HCT116 (cell line): Measurements from ENCODE around the gene TMEM40. TPM values are rescaled to one million over a fixed set of nuclear protein-coding genes. Genes with fewer than 3 reads are reported as not detected.

Experiments used
- ATAC-seq: fragments of 200-7000 bp; cut with Tn5 transposase; 2 replicates; pipeline ENCODE4 v1.9.1; 2020; ENCODE audit warnings: mild to moderate bottlenecking, moderate library complexity
- BruUV-seq: library from RNA; stranded (reverse); fragments of 400-500 nt; replicated peaks from 2 replicates; lab custom pipeline; 2021; lab: Mats Ljungman, UMichigan
- CTCF ChIA-PET: fragments of 300-600 bp; sonication (Branson Sonifier 250); formaldehyde crosslinking; loops from one replicate; lab custom pipeline; 2021; ENCODE audit warnings: antibody characterized with exemption; lab: Charles Lee
- POLR2A ChIA-PET: fragments of 300-600, 350-600 bp; sonication (Branson Sonifier 250); formaldehyde crosslinking; loops from one replicate; lab custom pipeline; 2021; ENCODE audit warnings: antibody characterized with exemption; lab: Charles Lee
- RAD21 ChIA-PET, 2 experiments: fragments of 300-600 bp; sonication (Branson Sonifier 250); formaldehyde crosslinking; loops; one replicate each; lab custom pipeline; 2023; ENCODE audit warnings: low total read pairs in 2 of 2; ENCODE audit not compliant: uncharacterized antibody in 2 of 2, unreplicated experiment in 2 of 2, low non-redundant PET in 1 of 2; lab: Charles Lee
- DNase-seq: peaks from one replicate; pipeline ENCODE4 v3.0.0-alpha.2; 2010; ENCODE audit warnings: low read depth, low spot score
- H2AFZ ChIP-seq: fragments of 200-600 bp; shearing (Covaris generic), sonication (generic); 2 replicates; pipeline ENCODE4 v1.6.1; 2017; ENCODE audit warnings: low read depth, mixed run types, mixed read lengths, antibody characterized with exemption, low read length; ENCODE audit not compliant: poor library complexity, severe bottlenecking
- H3K27ac ChIP-seq: 2 replicates; pipeline ENCODE4 v1.5.1; 2012; ENCODE audit warnings: low read depth, low read length
- H3K27me3 ChIP-seq: fragments of 200-600 bp; sonication (generic); 2 replicates; pipeline ENCODE4 v1.6.1; 2016; ENCODE audit warnings: mixed run types, low read length, mixed read lengths; ENCODE audit not compliant: insufficient read depth
- H3K36me3 ChIP-seq, 2 experiments: fragments of 200-500 bp in 1 of 2; fragments of 200-600 bp in 1 of 2; sonication (Bioruptor generic) in 1 of 2; sonication (generic) in 1 of 2; 2 replicates each; pipeline versions ENCODE4 v1.5.1 to v1.6.1; 2014 to 2016; ENCODE audit warnings: low read length in 2 of 2, inconsistent platforms in 1 of 2, mixed read lengths in 1 of 2, mixed run types in 1 of 2; ENCODE audit not compliant: insufficient read depth in 2 of 2, control insufficient read depth in 1 of 2
- H3K4me1 ChIP-seq, 2 experiments: fragments of 200-600 bp in 1 of 2; sonication (generic) in 1 of 2; 2 replicates each; pipeline versions ENCODE4 v1.5.1 to v1.6.1; 2012 to 2017; ENCODE audit warnings: low read length in 2 of 2, inconsistent platforms in 1 of 2, mild to moderate bottlenecking in 1 of 2, mixed read lengths in 1 of 2, mixed run types in 1 of 2, moderate library complexity in 1 of 2; ENCODE audit not compliant: insufficient read depth in 2 of 2, control insufficient read depth in 1 of 2
- H3K4me2 ChIP-seq: fragments of 200-600 bp; sonication (generic); 2 replicates; pipeline ENCODE4 v1.6.1; 2017; ENCODE audit warnings: mixed run types, low read length, mixed read lengths
- H3K4me3 ChIP-seq, 2 experiments: fragments of 200-600 bp in 1 of 2; sonication (generic) in 1 of 2; replicated peaks in 1 of 2; 2 replicates each; pipeline ENCODE4 v1.5.1; 2011 to 2016; ENCODE audit warnings: low read length in 2 of 2, control low read depth in 1 of 2, low read depth in 1 of 2, mild to moderate bottlenecking in 1 of 2, mixed read lengths in 1 of 2, mixed run types in 1 of 2
- H3K79me2 ChIP-seq: fragments of 200-600 bp; sonication (generic); 2 replicates; pipeline ENCODE4 v1.6.1; 2017; ENCODE audit warnings: mild to moderate bottlenecking, mixed run types, low read length, moderate library complexity, mixed read lengths; ENCODE audit not compliant: insufficient read depth
- H3K9ac ChIP-seq: fragments of 200-600 bp; sonication (generic); 2 replicates; pipeline ENCODE4 v1.6.1; 2016; ENCODE audit warnings: low read length, mixed read lengths
- H3K9me2 ChIP-seq: fragments of 200-600 bp; sonication (generic), shearing (Covaris generic); 2 replicates; pipeline ENCODE4 v1.6.1; 2017; ENCODE audit warnings: mixed run types, mild to moderate bottlenecking, moderate library complexity; ENCODE audit not compliant: insufficient read depth
- H3K9me3 ChIP-seq, 2 experiments: fragments of 200-500 bp in 1 of 2; fragments of 200-600 bp in 1 of 2; sonication (Bioruptor generic) in 1 of 2; sonication (generic) in 1 of 2; 2 replicates each; pipeline ENCODE4 v1.6.1; 2014 to 2017; ENCODE audit warnings: low read length in 2 of 2, mixed read lengths in 2 of 2, inconsistent platforms in 1 of 2, low read depth in 1 of 2, mild to moderate bottlenecking in 1 of 2, mixed run types in 1 of 2, moderate library complexity in 1 of 2; ENCODE audit not compliant: control insufficient read depth in 1 of 2, insufficient read depth in 1 of 2
- H4K20me1 ChIP-seq: fragments of 200-600 bp; sonication (generic), shearing (Covaris generic); 2 replicates; pipeline ENCODE4 v1.6.1; 2017; ENCODE audit warnings: mixed run types, mild to moderate bottlenecking, moderate library complexity; ENCODE audit not compliant: insufficient read depth
- CBX3 ChIP-seq: IDR thresholded peaks from 2 replicates; pipeline ENCODE4 v1.6.1; 2012; ENCODE audit warnings: low read depth
- EGR1 ChIP-seq: IDR thresholded peaks from 2 replicates; pipeline ENCODE4 v1.6.1; 2012; ENCODE audit warnings: low read depth
- EZH2 ChIP-seq: fragments of 200-600 bp; sonication (generic); IDR thresholded peaks from 2 replicates; pipeline ENCODE4 v1.6.1; 2017; ENCODE audit warnings: antibody characterized with exemption, mixed run types
- FOSL1 ChIP-seq: IDR thresholded peaks from 2 replicates; pipeline ENCODE4 v1.6.1; 2012; ENCODE audit warnings: low read depth
- POLR2A ChIP-seq: IDR thresholded peaks from 2 replicates; pipeline ENCODE4 v1.7.0; 2011; ENCODE audit warnings: borderline replicate concordance; ENCODE audit not compliant: insufficient read depth, insufficient read length; ENCODE audit errors: extremely low read depth
- POLR2AphosphoS5 ChIP-seq: IDR thresholded peaks from 2 replicates; pipeline ENCODE4 v1.6.1; 2011; ENCODE audit warnings: mild to moderate bottlenecking, low read depth, low read length, moderate library complexity
- SP1 ChIP-seq: IDR thresholded peaks from 2 replicates; pipeline ENCODE4 v1.6.1; 2012; ENCODE audit warnings: low read depth
- intact Hi-C: fragments of 100-400 bp; cut with micrococcal nuclease; formaldehyde crosslinking; loops from 2 replicates; pipeline ENCODE4 v1.10.0; 2022
- total RNA-seq: library from RNA; stranded (reverse); gene quantifications from one replicate; pipeline ENCODE4 v1.2.1, GENCODE V29; 2021; ENCODE audit not compliant: unreplicated experiment
- TF ChIP-seq, protein P1 (sequence below): IDR thresholded peaks from 2 replicates; pipeline ENCODE4 v1.6.1; 2012; ENCODE audit warnings: low read depth

TMEM40 gene
- total RNA-seq, 1 experiment from 2014 or later: 12.3 TPM

DNA sequence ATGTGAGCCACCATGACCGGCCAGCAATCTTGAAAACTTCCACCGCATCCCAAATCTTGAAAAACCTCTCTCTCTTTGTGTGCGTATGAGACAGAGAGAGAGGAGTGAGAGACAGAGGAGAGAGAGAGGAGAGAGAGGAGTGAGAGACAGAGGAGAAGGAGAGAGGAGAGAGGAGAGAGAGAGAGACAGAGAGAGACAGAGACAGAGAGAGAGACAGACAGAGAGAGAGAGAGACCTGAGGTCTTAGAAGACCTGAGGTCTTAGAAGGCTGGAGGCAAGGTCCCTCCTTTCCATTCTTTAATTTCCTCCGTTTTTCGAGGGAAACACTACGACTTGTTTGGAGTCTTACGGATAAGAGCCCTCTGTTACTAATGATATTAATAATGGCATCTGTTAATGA, 39.5 kb downstream of the TMEM40 start:
- DNase-seq (no peak), ATAC-seq (peak; percentile 16; the same call in 1 of the 2 replicates)
- H3K9me3 ChIP-seq: no peaks in the 10 kb centered on the region
- ChIA-PET CTCF (interaction anchor here (1.2 to 1.9 kb wide), 4 partner anchors 13 to 91 kb away, joined by 3 to 8 read pairs (median 6); no protein-coding TSS in a partner anchor), POLR2A (no interaction called here), RAD21 (no interaction called here)
- no peaks in the 10 kb centered on the region for H3K79me2 ChIP-seq
- no TSS peak for BruUV-seq
- peaks cover 0 to 28% of the 10 kb centered on the region in 2 experiments; a peak in 3 of 4 replicates for H3K4me1 ChIP-seq
- H3K27me3 ChIP-seq: no peaks in the 10 kb centered on the region
- no peak for TF ChIP-seq POLR2AphosphoS5
- TF ChIP-seq SP1: no peak
- TF ChIP-seq EZH2: no peak
- no peak for TF ChIP-seq POLR2A
- TF ChIP-seq CBX3: no peak
- no peak for TF ChIP-seq EGR1
- no peak for TF ChIP-seq FOSL1
- TF ChIP-seq, protein P1, sequence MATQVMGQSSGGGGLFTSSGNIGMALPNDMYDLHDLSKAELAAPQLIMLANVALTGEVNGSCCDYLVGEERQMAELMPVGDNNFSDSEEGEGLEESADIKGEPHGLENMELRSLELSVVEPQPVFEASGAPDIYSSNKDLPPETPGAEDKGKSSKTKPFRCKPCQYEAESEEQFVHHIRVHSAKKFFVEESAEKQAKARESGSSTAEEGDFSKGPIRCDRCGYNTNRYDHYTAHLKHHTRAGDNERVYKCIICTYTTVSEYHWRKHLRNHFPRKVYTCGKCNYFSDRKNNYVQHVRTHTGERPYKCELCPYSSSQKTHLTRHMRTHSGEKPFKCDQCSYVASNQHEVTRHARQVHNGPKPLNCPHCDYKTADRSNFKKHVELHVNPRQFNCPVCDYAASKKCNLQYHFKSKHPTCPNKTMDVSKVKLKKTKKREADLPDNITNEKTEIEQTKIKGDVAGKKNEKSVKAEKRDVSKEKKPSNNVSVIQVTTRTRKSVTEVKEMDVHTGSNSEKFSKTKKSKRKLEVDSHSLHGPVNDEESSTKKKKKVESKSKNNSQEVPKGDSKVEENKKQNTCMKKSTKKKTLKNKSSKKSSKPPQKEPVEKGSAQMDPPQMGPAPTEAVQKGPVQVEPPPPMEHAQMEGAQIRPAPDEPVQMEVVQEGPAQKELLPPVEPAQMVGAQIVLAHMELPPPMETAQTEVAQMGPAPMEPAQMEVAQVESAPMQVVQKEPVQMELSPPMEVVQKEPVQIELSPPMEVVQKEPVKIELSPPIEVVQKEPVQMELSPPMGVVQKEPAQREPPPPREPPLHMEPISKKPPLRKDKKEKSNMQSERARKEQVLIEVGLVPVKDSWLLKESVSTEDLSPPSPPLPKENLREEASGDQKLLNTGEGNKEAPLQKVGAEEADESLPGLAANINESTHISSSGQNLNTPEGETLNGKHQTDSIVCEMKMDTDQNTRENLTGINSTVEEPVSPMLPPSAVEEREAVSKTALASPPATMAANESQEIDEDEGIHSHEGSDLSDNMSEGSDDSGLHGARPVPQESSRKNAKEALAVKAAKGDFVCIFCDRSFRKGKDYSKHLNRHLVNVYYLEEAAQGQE: no peak
- peak overlapping the region; percentile 43 for H3K4me3 ChIP-seq
- H3K36me3 ChIP-seq: no peaks in the 10 kb centered on the region
- H3K4me2 ChIP-seq: peak overlapping the region; percentile 75
- H3K9me2 ChIP-seq: no peaks in the 10 kb centered on the region
- peak overlapping the region; percentile 23; the same call in 1 of the 2 replicates for H3K9ac ChIP-seq
- intact Hi-C loops: no loop called here
- no peaks in the 10 kb centered on the region for H4K20me1 ChIP-seq
- H2AFZ ChIP-seq: peak overlapping the region; percentile 79
- H3K27ac ChIP-seq: no peak overlapping the region
